SK-N-MC (cell line): ENCODE results near the gene EFCC1.

Source experiments
- EZH2 ChIP-seq: fragments of 200-600 bp; sonication (generic); IDR thresholded peaks from one replicate; pipeline ENCODE4 v1.6.1; 2017; ENCODE audit warnings: antibody characterized with exemption
- POLR2AphosphoS5 ChIP-seq: IDR thresholded peaks from 2 replicates; pipeline ENCODE4 v1.6.1; 2012; ENCODE audit warnings: mild to moderate bottlenecking, low read depth, low read length, borderline replicate concordance

- TF ChIP-seq POLR2AphosphoS5 (no peak), EZH2 (no peak)
Measured at GRCh38 chr3:129004639-129005295, 3.7 kb downstream of the EFCC1 start.
